ENCODE data around the gene LMTK2.
A peak's percentile ranks its signal among the peaks of the same experiment; 100 is the strongest.

The LMTK2 gene

DNA sequence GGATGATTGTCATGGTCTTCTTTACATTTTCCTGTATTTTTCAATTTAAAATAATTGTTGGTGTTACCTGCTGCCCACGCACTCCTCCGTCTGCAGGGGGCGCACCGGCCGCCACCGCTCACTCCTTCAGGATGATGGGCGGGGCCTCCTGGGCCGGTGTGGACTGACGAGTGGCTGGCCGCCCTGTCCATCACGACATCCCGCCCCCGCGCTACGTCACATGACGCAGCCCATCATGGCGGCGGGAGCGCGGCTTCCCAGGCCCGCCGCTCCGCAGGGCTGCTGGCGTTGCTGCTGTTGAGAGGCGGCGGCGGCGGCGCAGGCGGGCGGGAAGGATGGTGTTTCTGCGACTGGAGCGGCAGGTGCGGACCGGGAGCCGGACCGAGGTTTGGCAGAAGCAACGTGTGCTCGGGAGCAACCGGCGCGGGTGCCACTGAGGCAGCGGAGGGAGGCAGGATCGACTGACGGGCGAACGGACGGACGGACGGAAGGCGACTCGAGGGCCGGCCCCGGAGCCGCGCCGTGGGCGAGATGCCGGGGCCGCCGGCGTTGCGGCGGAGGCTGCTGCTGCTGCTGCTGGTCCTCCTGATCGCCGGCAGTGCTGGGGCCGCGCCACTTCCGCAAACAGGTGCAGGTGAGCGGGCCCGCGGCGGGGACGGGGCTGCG, at the start of gene LMTK2:
Gene LMTK2 (plus strand): TSS at position 216 of the 666 bp plus-strand sequence. CDS start 316 bp downstream, at position 532.
- peak; percentile 79 to 92 for DNase-seq

DNA sequence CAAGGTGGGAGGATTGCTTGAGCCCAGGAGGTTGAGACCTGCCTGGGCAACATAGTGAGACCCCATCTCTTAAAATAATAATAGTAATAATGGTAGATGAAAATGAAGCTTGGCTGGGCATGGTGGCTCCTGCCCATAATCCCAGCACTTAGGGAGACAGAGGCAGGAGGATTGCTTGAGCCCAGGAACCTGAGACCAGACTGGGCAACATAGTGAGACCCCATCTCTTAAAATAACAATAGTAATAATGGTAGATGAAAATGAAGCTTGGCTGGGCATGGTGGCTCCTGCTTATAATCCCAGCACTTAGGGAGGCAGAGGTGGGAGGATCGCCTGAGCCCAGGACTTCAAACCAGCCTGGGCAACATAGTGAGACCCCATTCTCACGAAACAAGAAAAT, 49.5 kb upstream of the LMTK2 start:
- DNase-seq = no peak

- DNase-seq = no peak
These were observed 48.5 kb upstream of the LMTK2 start for GRCh38 chr7:98058186-98058585.

DNA sequence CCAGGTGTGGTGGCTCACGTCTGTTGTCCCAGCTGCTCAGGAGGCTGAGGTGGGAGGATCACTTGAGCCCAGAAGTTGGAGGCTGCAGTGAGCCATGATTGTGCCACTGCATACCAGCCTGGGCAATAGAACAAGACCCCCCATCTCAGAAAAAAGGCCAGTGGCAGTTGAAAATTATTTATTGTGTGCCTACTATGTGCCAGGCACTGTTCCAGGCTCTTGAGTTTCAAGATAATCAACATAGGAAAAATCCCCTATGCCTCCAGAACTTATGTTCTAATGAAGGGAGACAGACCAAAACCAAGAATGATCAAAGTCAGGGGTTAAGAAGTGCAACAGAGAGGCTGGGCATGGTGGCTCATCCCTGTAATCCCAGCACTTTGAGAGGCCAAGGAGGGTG, 42.4 kb upstream of the LMTK2 start:
- DNase-seq = no peak

DNA sequence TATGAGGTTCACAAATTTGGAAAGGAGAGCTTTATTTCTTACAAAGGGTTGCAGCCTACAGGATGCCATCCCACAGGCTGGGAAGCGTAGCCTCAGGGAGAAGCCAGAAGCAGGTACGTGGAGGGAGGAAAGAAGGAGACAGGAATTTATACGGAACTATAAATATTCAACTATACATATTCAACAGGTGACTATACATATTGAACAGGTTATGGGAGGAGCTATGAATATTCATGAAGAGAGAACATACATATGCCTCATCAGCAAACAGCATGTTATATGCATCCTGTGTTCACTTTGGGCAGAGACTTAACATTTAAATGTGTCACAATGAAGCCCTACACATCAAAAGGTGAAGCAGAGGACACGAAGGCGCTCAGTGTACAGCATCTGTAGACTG, 40.5 kb upstream of the LMTK2 start:
- DNase-seq = no peak

GRCh38 chr7:98066934-98067507, 39.6 kb upstream of the LMTK2 start:
- no peak for DNase-seq

- no peak for DNase-seq
These were observed 33.6 kb upstream of the LMTK2 start for GRCh38 chr7:98073047-98073446.

DNA sequence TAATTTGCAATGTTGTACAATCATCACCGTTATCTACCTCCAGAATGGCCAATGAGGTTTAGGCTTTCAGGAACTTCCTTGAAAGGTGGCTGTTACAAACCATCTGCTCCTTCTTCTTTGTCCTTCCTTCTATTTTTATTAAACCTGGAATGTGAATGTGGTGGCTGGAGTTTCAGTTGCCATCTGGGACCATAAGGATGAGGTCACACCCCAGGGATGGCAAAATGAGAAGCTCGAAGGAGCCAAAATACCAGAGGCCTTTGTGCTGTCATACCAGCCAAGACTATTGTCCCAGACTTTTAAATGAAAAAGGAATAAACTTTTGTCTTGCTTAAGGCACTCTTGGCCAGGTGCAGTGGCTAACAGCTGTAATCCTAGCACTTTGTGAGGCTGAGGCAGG, 30.9 kb upstream of the LMTK2 start:
- no peak for DNase-seq

- DNase-seq = no peak
These were observed 28.9 kb upstream of the LMTK2 start for GRCh38 chr7:98077762-98078161.

- DNase-seq = no peak
These were observed 28.3 kb upstream of the LMTK2 start for GRCh38 chr7:98078197-98078870.

DNA sequence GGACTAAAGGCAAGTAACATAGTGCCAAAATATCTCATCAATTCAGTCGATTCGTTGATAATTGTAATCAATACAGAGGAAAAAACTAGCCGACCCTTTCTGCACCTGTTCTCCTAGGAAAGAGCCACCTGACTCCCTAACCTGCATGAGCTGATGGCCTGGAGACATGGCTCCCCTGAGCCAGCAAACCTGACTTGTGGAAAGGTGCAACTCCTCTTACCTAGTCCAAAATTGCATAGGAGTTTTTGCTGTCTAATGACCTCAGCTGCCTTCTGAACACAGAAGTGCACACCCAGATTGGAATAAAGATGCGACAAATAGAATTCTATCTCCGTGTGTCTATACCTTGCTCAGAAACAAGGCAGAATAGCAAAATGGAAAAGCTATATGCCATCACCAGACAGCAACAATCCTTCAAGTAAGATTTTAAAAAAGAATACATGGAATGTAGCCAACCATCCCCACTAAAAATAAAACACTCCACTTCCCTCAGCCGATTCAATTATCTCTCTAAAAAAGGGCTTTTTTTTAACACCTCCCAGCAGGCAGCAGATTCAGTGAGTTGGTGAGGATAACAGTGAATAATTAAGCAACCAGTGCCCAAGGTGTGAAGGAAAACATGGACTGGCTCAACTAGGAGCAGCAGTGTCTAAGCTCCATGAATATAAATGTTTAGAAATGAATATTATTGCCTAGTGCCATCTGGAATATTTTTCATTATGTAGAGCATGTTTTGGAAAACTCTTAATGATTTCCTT, 26.6 kb upstream of the LMTK2 start:
- no peak for DNase-seq

GRCh38 chr7:98081319-98081718, 25.3 kb upstream of the LMTK2 start:
- DNase-seq = no peak

DNA sequence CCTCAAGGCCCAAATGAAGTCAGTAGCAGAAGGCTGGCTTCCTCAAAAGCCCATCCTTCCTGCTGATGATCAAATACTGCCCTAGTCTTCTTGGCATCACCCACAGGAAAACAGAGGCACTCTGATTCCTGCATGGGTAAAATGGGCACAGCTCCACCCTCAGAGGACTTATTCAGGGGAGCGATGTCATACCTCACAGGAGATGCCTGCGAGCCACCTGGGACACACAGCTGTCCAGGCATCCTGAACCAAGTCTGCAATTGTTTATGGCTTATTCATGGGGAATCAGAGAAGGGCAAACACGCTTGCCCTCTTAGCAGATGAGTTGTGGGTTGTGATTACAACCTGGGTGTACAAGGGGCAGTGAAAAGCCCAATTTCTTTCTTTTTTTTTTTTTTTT, 22.0 kb upstream of the LMTK2 start:
- DNase-seq = no peak

GRCh38 chr7:98085674-98086073, 21.0 kb upstream of the LMTK2 start:
- no peak for DNase-seq

- no peak for DNase-seq
These were observed 20.4 kb upstream of the LMTK2 start for GRCh38 chr7:98086281-98086718.

DNA sequence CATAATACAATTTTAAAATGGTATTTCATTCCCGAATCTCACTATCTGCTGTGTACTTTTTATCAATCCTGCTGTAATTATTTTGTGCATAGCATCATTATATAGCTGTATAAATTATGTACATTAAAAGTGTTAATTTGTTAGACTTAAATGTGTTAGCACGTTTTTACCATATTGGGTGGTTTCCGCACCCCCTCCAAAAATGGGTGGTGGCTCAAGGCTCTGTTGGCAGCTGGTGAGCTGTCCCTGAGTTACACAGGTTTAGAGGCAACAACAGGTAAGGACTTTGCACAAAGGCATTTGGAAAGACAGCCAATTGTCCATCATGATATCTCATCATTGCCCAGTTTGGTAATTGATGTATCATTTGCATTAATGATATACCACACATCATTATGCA, 18.6 kb upstream of the LMTK2 start:
- no peak for DNase-seq

GRCh38 chr7:98090116-98090515, 16.5 kb upstream of the LMTK2 start:
- DNase-seq = no peak

- DNase-seq = no peak
These were observed 15.6 kb upstream of the LMTK2 start for GRCh38 chr7:98091061-98091460.

- no peak for DNase-seq
These were observed 15.1 kb upstream of the LMTK2 start for GRCh38 chr7:98091523-98091922.

- DNase-seq = no peak
These were observed 9.5 kb upstream of the LMTK2 start for GRCh38 chr7:98097042-98097645.

DNA sequence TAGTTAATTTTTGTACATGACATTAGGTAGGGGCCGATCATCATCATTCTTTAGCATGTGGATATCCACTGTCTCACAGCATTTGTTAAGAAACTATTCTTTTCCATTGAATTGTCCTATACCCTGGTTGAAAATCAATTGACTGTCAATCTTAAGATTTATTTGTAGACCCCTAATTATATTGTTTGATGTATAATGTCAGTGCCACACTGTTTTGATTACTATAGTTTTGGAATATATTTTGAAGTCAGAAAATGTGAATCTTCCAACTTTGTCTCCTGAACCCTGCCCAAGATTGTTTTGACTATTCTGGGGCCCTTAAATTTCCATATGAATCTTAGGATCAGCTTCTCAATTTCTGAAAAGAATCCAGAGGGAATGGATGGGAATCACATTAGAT, 6.6 kb upstream of the LMTK2 start:
- no peak for DNase-seq

DNA sequence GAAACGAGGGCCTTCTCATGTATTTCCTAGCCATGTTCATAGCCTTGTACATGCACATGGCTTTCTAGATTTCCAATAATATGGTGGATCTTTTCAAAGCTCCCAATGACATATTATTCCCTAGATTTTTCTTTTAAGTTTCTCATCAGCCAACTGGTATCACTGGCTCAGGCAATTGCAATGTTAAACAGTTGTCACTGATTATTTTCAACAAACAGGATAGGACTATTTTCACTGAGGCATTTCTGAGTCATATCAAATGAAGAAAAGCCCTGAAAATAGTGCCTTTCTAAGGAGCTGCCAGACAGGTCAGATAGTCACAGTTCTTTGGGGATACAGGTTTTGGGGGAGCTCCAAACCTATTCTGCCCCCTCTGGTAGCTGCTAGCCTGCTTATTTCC, 4.5 kb upstream of the LMTK2 start:
- DNase-seq = no peak

DNA sequence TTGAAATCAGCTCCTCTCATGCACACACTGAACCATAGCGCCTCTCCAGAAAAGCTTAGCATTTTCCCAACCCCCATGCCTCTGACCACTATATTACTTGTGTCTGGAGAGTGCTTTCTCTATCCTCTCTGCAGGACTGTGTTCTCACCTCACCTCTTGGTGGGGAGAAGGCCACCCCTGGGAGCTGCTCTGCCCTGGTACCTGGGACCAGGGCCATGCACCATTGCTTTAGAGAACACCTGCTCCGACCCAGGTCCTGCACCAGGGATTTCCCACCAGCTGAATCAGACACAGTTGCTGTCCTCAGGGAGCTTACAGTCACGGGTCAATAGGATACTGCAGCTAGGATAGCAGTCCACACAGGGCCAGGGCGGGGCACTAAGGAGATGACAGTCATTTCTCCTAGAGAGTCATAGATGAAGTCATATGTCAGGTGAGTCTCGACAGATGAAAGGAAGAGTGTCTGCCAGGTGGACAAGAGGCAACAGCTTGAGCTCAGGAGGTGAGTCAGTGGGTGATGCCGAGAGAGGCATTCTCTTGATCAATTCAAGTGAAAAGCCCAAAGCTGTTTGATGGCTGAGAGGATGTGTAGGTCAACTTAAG, 619 bp upstream of the LMTK2 start:
- DNase-seq = no peak

Data from NCI-H446 (cell line).